ENCODE data around the gene CALML5.

Gene CALML5

DNA sequence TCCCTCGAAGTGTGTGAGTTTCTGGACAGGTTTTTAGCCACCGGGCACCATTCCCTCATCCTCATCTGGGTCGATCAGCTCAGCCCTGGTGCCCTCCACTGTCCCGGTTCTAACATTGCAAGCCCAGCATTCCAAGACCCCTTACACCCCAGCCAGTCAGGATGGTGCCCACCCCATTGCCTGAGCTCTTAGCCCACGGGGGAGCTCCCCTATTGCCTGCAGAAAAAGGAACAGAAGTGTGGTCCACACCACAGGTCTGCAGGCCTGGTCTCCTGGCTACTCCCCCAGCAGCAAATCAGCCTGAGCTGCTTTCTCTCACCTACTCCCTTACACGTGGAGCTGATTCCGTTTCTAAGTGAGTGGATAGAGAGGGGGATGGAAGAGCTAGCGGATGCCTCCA is 4.8 kb downstream of the CALML5 start:
- POLR2A ChIA-PET: no interaction called here
- Histone ChIP-seq H3K27ac (ENCODE audit: extremely low read depth, low read depth, low read length) (no peak overlapping the region), H3K9me3 (ENCODE audit: control insufficient read depth, insufficient read depth, low read depth, low read length) (no peaks in the 10 kb centered on the region), H3K4me3 (ENCODE audit: low read depth, low read length) (no peak overlapping the region), H3K36me3 (ENCODE audit: control insufficient read depth in 2 of 2, insufficient read depth in 1 of 2, low read length in 2 of 2) (no peaks in the 10 kb centered on the region), H3K4me1 (ENCODE audit: control insufficient read depth, insufficient read depth, low read length) (no peaks in the 10 kb centered on the region)
- TF ChIP-seq ZNF558 (tag by site-specific recombination; IDR thresholded peaks at IDR 0.05) (no peak), ZSCAN23 (tag by site-specific recombination; IDR thresholded peaks at IDR 0.05) (no peak), ZNF48 (tag by site-specific recombination; IDR thresholded peaks at IDR 0.05) (no peak), ZNF571 (tag by site-specific recombination; IDR thresholded peaks at IDR 0.05) (no peak), ZNF350 (tag by site-specific recombination; IDR thresholded peaks at IDR 0.05) (no peak), KLF10 (tag by site-specific recombination; IDR thresholded peaks at IDR 0.05) (no peak), ZNF37A (tag by site-specific recombination; IDR thresholded peaks at IDR 0.05) (no peak), OVOL3 (tag by site-specific recombination; IDR thresholded peaks at IDR 0.05) (no peak), ZNF175 (tag by site-specific recombination; IDR thresholded peaks at IDR 0.05) (no peak), ZNF266 (tag by site-specific recombination; IDR thresholded peaks at IDR 0.05; ENCODE audit: low read depth) (no peak), ZNF23 (tag by site-specific recombination; IDR thresholded peaks at IDR 0.05; ENCODE audit: borderline replicate concordance) (no peak), ZNF16 (tag by site-specific recombination; IDR thresholded peaks at IDR 0.05; ENCODE audit: low read depth) (no peak), ZNF394 (tag by site-specific recombination; IDR thresholded peaks at IDR 0.05; ENCODE audit: borderline replicate concordance) (no peak), KLF8 (tag by site-specific recombination; IDR thresholded peaks at IDR 0.05) (no peak), ZNF791 (tag by site-specific recombination; IDR thresholded peaks at IDR 0.05) (no peak), ZSCAN30 (tag by site-specific recombination; IDR thresholded peaks at IDR 0.05) (no peak), ZNF529 (tag by site-specific recombination; IDR thresholded peaks at IDR 0.05; ENCODE audit: insufficient replicate concordance) (no peak)
- TF ChIP-seq, protein P1, sequence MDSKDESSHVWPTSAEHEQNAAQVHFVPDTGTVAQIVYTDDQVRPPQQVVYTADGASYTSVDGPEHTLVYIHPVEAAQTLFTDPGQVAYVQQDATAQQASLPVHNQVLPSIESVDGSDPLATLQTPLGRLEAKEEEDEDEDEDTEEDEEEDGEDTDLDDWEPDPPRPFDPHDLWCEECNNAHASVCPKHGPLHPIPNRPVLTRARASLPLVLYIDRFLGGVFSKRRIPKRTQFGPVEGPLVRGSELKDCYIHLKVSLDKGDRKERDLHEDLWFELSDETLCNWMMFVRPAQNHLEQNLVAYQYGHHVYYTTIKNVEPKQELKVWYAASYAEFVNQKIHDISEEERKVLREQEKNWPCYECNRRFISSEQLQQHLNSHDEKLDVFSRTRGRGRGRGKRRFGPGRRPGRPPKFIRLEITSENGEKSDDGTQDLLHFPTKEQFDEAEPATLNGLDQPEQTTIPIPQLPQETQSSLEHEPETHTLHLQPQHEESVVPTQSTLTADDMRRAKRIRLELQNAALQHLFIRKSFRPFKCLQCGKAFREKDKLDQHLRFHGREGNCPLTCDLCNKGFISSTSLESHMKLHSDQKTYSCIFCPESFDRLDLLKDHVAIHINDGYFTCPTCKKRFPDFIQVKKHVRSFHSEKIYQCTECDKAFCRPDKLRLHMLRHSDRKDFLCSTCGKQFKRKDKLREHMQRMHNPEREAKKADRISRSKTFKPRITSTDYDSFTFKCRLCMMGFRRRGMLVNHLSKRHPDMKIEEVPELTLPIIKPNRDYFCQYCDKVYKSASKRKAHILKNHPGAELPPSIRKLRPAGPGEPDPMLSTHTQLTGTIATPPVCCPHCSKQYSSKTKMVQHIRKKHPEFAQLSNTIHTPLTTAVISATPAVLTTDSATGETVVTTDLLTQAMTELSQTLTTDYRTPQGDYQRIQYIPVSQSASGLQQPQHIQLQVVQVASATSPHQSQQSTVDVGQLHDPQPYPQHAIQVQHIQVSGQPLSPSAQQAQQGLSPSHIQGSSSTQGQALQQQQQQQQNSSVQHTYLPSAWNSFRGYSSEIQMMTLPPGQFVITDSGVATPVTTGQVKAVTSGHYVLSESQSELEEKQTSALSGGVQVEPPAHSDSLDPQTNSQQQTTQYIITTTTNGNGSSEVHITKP (tag by site-specific recombination; IDR thresholded peaks at IDR 0.05): no peak
- TF ChIP-seq, protein P2, sequence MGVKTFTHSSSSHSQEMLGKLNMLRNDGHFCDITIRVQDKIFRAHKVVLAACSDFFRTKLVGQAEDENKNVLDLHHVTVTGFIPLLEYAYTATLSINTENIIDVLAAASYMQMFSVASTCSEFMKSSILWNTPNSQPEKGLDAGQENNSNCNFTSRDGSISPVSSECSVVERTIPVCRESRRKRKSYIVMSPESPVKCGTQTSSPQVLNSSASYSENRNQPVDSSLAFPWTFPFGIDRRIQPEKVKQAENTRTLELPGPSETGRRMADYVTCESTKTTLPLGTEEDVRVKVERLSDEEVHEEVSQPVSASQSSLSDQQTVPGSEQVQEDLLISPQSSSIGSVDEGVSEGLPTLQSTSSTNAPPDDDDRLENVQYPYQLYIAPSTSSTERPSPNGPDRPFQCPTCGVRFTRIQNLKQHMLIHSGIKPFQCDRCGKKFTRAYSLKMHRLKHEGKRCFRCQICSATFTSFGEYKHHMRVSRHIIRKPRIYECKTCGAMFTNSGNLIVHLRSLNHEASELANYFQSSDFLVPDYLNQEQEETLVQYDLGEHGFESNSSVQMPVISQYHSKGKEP (tag by site-specific recombination; IDR thresholded peaks at IDR 0.05): no peak
- CTCF ChIA-PET: interaction anchor here (0.6 to 1.4 kb wide), 5 partner anchors 30 to 458 kb away, joined by 3 to 4 read pairs (median 3); no protein-coding TSS in a partner anchor

DNA sequence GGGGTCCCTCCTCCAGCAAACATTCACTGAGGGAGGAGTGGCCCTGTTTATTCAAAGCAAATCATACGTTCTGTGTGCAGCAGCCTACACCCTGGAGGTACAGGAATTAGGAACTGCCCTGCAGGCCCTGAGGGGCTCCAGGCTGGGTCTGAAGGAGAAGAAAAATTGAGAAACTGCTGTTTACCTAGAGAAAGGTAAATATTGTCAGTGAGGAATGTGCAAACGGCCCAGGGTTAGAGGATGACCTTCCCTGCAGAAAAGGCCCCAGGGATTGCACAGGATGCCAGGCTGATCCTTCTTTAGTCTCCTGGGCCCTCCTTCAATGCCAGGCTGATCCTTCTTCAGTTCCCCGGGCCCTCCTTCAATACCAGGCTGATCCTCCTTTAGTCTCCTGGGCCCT is 5.7 kb downstream of the CALML5 start:
- no peaks in the 10 kb centered on the region for H3K4me1 ChIP-seq (ENCODE audit: control insufficient read depth, insufficient read depth, low read length)
- H3K27ac ChIP-seq (ENCODE audit: extremely low read depth, low read depth, low read length): no peak overlapping the region
- no peak for TF ChIP-seq ZNF10 (tag by site-specific recombination; IDR thresholded peaks at IDR 0.05)
- TF ChIP-seq PRDM1 (tag by site-specific recombination; IDR thresholded peaks at IDR 0.05): no peak
- TF ChIP-seq, protein P1 (tag by site-specific recombination; IDR thresholded peaks at IDR 0.05): no peak
- TF ChIP-seq ZNF146 (tag by site-specific recombination; IDR thresholded peaks at IDR 0.05): no peak
- TF ChIP-seq YY1 (tag by site-specific recombination; IDR thresholded peaks at IDR 0.05): no peak
- no peak for TF ChIP-seq ZNF560 (tag by site-specific recombination; IDR thresholded peaks at IDR 0.05; ENCODE audit: borderline replicate concordance)
- TF ChIP-seq, protein P3, sequence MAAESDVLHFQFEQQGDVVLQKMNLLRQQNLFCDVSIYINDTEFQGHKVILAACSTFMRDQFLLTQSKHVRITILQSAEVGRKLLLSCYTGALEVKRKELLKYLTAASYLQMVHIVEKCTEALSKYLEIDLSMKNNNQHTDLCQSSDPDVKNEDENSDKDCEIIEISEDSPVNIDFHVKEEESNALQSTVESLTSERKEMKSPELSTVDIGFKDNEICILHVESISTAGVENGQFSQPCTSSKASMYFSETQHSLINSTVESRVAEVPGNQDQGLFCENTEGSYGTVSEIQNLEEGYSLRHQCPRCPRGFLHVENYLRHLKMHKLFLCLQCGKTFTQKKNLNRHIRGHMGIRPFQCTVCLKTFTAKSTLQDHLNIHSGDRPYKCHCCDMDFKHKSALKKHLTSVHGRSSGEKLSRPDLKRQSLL (tag by site-specific recombination; IDR thresholded peaks at IDR 0.05): no peak
- TF ChIP-seq, protein P4, sequence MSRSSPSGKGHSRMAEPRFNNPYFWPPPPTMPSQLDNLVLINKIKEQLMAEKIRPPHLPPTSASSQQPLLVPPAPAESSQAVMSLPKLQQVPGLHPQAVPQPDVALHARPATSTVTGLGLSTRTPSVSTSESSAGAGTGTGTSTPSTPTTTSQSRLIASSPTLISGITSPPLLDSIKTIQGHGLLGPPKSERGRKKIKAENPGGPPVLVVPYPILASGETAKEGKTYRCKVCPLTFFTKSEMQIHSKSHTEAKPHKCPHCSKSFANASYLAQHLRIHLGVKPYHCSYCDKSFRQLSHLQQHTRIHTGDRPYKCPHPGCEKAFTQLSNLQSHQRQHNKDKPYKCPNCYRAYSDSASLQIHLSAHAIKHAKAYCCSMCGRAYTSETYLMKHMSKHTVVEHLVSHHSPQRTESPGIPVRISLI (tag by site-specific recombination; IDR thresholded peaks at IDR 0.05): no peak

More for the DNA sequence above, 5.7 kb downstream of the CALML5 start:
- H3K36me3 ChIP-seq (ENCODE audit: control insufficient read depth in 2 of 2, insufficient read depth in 1 of 2, low read length in 2 of 2): no peaks in the 10 kb centered on the region
- H3K4me3 ChIP-seq (ENCODE audit: low read depth, low read length): no peak overlapping the region
- ChIA-PET POLR2A (interaction anchor here (1.5 kb wide), 1 partner anchor 48 kb away, joined by 3 read pairs; no protein-coding TSS in a partner anchor), CTCF (interaction anchor here (0.6 to 0.7 kb wide), 2 partner anchors 58 to 459 kb away, joined by 3 to 4 read pairs; no protein-coding TSS in a partner anchor)
- H3K9me3 ChIP-seq (ENCODE audit: control insufficient read depth, insufficient read depth, low read depth, low read length): no peaks in the 10 kb centered on the region
